Tibial nerve (tissue), 4 donors: ENCODE results near the gene ZDHHC8. TPM values are rescaled to one million over a fixed set of nuclear protein-coding genes. Genes with fewer than 3 reads are reported as not detected.

Source experiments
- DNase-seq, 2 donors: peaks; one replicate each; pipeline ENCODE4 v3.0.0-alpha.2; 2019; ENCODE audit warnings: low spot score in 2 of 2
- H3K27ac ChIP-seq, 4 donors: fragments of 200-600 bp; sonication (generic) in 3 of 4; one replicate each; pipeline ENCODE4 v1.5.1; 2017 to 2019; ENCODE audit warnings: mild to moderate bottlenecking in 1 of 4
- H3K27me3 ChIP-seq, 2 donors: fragments of 200-600 bp; sonication (generic) in 1 of 2; one replicate each; pipeline versions ENCODE4 v1.5.1 to v1.6.0; 2017 to 2019
- H3K36me3 ChIP-seq, 3 donors: fragments of 200-600 bp; sonication (generic); one replicate each; pipeline ENCODE4 v1.5.1; 2018 to 2019
- H3K4me1 ChIP-seq, 4 donors: fragments of 200-600 bp; sonication (generic) in 3 of 4; one replicate each; pipeline ENCODE4 v1.5.1; 2017 to 2019
- H3K4me3 ChIP-seq, 4 donors: fragments of 200-600 bp; sonication (generic) in 3 of 4; one replicate each; pipeline ENCODE4 v1.5.1; 2017 to 2019; ENCODE audit warnings: mild to moderate bottlenecking in 1 of 4, moderate library complexity in 1 of 4
- H3K9me3 ChIP-seq, 4 donors: fragments of 200-600 bp; sonication (generic) in 3 of 4; one replicate each; pipeline ENCODE4 v1.5.1; 2017 to 2019
- CTCF ChIP-seq, 5 experiments: fragments of 200-600 bp in 3 of 5; fragments of 450-650 bp in 2 of 5; sonication (generic) in 3 of 5; IDR thresholded peaks; one replicate each; pipeline ENCODE4 v1.5.1; 2016 to 2019; ENCODE audit warnings: antibody characterized with exemption in 5 of 5, mild to moderate bottlenecking in 3 of 5, moderate library complexity in 2 of 5
- EP300 ChIP-seq, 2 donors: sonication (generic); formaldehyde crosslinking; IDR thresholded peaks; one replicate each; pipeline ENCODE4 v1.6.1; 2017; ENCODE audit warnings: antibody characterized with exemption in 2 of 2, mild to moderate bottlenecking in 1 of 2
- POLR2A ChIP-seq, 2 donors: fragments of 450-650 bp; IDR thresholded peaks; one replicate each; pipeline ENCODE4 v1.6.1; 2017; ENCODE audit warnings: antibody characterized with exemption in 2 of 2, mild to moderate bottlenecking in 2 of 2, moderate library complexity in 2 of 2
- WGBS, 2 donors: methylation state at CpG; one replicate each; pipeline ENCODE4 v1.1.5; 2018; 5-methylcytosine and 5-hydroxymethylcytosine counted together
- total RNA-seq, 4 donors: library from RNA; depleted of rRNA; stranded (reverse); fragments of >200 nt; gene quantifications; one replicate each; pipeline ENCODE4 v1.1.0, GENCODE V29; 2016

Gene ZDHHC8
- total RNA-seq, 4 donors from 2014 or later: 40.6 to 53.7 (median 47.4) TPM

DNA sequence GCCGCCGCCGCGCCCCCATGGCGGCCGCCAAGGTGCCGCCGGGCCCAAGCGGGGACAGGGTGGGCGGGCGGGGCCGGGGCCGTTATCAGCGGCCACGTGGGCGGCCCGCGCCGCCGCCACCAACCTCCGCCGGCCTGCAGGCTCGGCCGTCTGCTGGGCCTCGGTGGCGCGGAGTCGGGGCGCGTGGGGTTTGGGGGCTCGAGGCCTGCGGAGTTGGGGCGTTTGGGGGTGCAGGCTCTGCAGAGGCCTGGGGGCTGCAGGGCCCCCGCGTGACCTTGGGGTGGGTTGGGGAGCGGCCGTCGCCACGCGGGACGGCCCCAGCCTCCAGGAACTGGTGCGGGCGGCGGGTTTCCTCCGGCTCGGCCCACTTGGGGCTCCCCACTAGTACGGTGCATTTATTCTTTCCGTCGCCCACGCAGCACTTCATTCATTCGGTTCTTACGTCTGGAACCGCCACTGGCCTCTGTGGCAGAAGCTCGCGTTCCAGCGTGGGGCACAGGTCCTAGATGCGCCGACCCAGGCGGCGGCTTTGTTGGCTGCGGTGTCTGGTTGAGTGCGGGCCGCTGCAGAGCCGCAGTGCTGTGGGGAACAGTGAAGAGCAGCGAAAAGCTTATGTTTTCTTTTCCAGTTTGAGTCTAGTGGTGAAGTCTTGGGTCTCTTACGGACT, 13.8 kb upstream of the ZDHHC8 start:
- DNase-seq: no peak
- Histone ChIP-seq H3K27ac (peak overlapping the region; percentile 6 to 92 (median 80)), H3K36me3 (peaks cover 0 to 68% (median 5%) of the 10 kb centered on the region in 3 donors), H3K4me1 (peaks cover 0 to 82% (median 24%) of the 10 kb centered on the region in 4 donors), H3K4me3 (peak overlapping the region; percentile 84 to 98 (median 96)), H3K27me3 (no peaks in the 10 kb centered on the region), H3K9me3 (no peaks in the 10 kb centered on the region)
- no peak for TF ChIP-seq EP300 (IDR thresholded peaks at IDR 0.05)
- no peak for TF ChIP-seq POLR2A (IDR thresholded peaks at IDR 0.05)
- WGBS, 2 donors: 0 to 2% methylated on average over 19 to 42 of the region's 66 CpGs

GRCh38 chr22:20118300-20119020, 13.1 kb upstream of the ZDHHC8 start:
- no peak for DNase-seq
- peak overlapping the region; percentile 84 to 98 (median 96) for H3K4me3 ChIP-seq
- H3K4me1 ChIP-seq: peaks cover 0 to 78% (median 24%) of the 10 kb centered on the region in 4 donors
- TF ChIP-seq POLR2A (IDR thresholded peaks at IDR 0.05) (no peak), EP300 (IDR thresholded peaks at IDR 0.05) (no peak), CTCF (IDR thresholded peaks at IDR 0.05) (no peak)
- 8 to 11% methylated on average over 8 of the region's 8 CpGs for WGBS, 2 donors
- peak overlapping the region in 3 of 4 donors; percentile 67 to 92 (median 92) for H3K27ac ChIP-seq
- H3K9me3 ChIP-seq: no peaks in the 10 kb centered on the region
- no peaks in the 10 kb centered on the region for H3K27me3 ChIP-seq
- peaks cover 0 to 61% (median under 1%) of the 10 kb centered on the region in 3 donors for H3K36me3 ChIP-seq

DNA sequence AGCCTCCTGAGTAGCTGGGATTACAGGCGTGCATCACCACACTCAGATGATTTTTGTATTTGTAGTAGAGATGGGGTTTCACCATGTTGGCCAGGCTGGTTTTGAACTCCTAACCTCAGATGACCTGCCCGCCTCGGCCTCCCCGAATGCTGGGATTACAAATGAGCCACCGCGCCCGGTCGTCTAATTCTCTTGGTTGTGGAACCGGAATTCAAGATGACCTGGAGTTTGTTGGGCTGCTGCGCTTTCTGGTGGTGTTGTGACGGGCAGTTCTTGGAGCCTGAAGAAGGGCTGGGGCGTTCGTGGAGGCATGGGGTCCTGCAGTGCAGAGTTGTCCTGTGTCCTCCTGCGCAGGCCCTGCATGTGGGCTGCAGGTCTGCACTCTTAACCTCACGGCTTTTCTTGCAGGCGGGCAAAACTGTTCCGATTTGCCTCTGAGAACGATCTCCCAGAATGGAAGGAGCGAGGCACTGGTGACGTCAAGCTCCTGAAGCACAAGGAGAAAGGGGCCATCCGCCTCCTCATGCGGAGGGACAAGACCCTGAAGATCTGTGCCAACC, 9.7 kb upstream of the ZDHHC8 start:
- DNase-seq: no peak
- H3K27me3 ChIP-seq: no peaks in the 10 kb centered on the region
- WGBS, 2 donors: 88 to 91% methylated on average over 21 of the region's 22 CpGs
- H3K4me3 ChIP-seq: no peak overlapping the region
- H3K27ac ChIP-seq: no peak overlapping the region
- peaks cover 0 to 69% (median 12%) of the 10 kb centered on the region in 3 donors for H3K36me3 ChIP-seq
- H3K9me3 ChIP-seq: no peaks in the 10 kb centered on the region
- TF ChIP-seq CTCF (IDR thresholded peaks at IDR 0.05) (no peak), EP300 (IDR thresholded peaks at IDR 0.05) (no peak), POLR2A (IDR thresholded peaks at IDR 0.05) (no peak)
- H3K4me1 ChIP-seq: peaks cover 0 to 53% (median 13%) of the 10 kb centered on the region in 4 donors

DNA sequence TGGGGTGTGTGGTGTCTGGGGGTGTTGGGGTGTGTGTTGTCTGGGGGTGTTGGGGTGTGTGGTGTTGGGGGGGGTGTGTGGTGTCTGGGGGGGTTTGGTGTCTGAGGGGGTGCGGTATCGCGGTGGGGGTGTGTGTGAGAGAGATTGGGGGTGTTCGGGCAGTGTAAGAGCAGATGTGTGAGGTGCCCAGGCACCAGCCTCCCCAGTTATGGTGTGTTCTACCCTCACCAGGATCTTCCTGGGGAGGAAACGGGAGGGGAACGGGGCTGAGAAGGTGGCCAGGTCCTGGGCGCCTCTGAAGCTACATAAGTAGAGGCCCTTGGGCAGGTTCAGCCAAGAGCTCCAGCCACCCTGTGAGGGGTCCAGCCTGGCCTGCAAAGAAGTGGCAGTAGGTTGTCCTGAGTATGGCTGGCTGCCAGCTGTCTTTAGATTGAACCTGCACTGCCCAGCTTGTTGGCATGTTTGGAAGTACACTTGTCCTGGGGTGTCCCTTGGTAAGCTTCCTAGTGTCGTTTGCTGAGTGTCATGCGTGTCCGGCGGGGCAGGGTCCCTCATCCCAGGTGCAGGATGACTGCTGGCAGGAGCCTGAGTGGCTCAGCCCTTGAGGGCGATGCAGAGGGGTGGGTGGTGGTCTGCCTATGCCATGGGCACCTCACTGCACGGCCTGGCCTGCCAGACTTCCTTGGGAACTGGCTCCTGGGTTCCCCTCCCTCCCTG, 8.1 kb upstream of the ZDHHC8 start:
- Histone ChIP-seq H3K4me1 (peaks cover 0 to 46% (median 7%) of the 10 kb centered on the region in 4 donors), H3K4me3 (no peak overlapping the region), H3K9me3 (no peaks in the 10 kb centered on the region), H3K27me3 (no peaks in the 10 kb centered on the region), H3K36me3 (peaks cover 0 to 82% (median 12%) of the 10 kb centered on the region in 3 donors), H3K27ac (no peak overlapping the region)
- TF ChIP-seq EP300 (IDR thresholded peaks at IDR 0.05) (no peak), POLR2A (IDR thresholded peaks at IDR 0.05) (no peak), CTCF (IDR thresholded peaks at IDR 0.05) (no peak)
- DNase-seq: no peak
- 90 to 93% methylated on average over 7 to 11 of the region's 13 CpGs for WGBS, 2 donors

GRCh38 chr22:20124083-20124787, 7.4 kb upstream of the ZDHHC8 start:
- peaks cover 0 to 39% (median under 1%) of the 10 kb centered on the region in 4 donors for H3K4me1 ChIP-seq
- no peaks in the 10 kb centered on the region for H3K9me3 ChIP-seq
- no peak overlapping the region for H3K4me3 ChIP-seq
- TF ChIP-seq POLR2A (IDR thresholded peaks at IDR 0.05) (no peak), CTCF (IDR thresholded peaks at IDR 0.05) (no peak), EP300 (IDR thresholded peaks at IDR 0.05) (no peak)
- peaks cover 0 to 80% (median 12%) of the 10 kb centered on the region in 3 donors for H3K36me3 ChIP-seq
- no peak for DNase-seq
- 85 to 96% methylated on average over 6 to 8 of the region's 11 CpGs for WGBS, 2 donors
- no peak overlapping the region for H3K27ac ChIP-seq
- H3K27me3 ChIP-seq: no peaks in the 10 kb centered on the region
